GM12878 (cell line): ENCODE data around the gene MYH9. TPM values are rescaled to one million over a fixed set of nuclear protein-coding genes. Genes with fewer than 3 reads are reported as not detected.

Experiments
- E2F8 ChIP-seq: fragments of 450-650 bp; IDR thresholded peaks from 2 replicates; pipeline ENCODE4 v1.6.1; 2018; ENCODE audit warnings: mild to moderate bottlenecking, low read depth, moderate library complexity; ENCODE audit not compliant: partially characterized antibody
- EED ChIP-seq: sonication (generic); IDR thresholded peaks from 2 replicates; pipeline ENCODE4 v1.6.1; 2016; ENCODE audit warnings: antibody characterized with exemption, low read depth
- FOXK2 ChIP-seq: fragments of 450-650 bp; IDR thresholded peaks from 2 replicates; pipeline ENCODE4 v1.6.1; 2017; ENCODE audit warnings: mild to moderate bottlenecking, moderate library complexity
- GATAD2B ChIP-seq: fragments of 450-650 bp; conservative IDR thresholded peaks from 2 replicates; pipeline ENCODE4 v1.6.1; 2017; ENCODE audit warnings: low read depth, mild to moderate bottlenecking, moderate library complexity
- HDAC2 ChIP-seq: fragments of 200-600 bp; sonication (generic); IDR thresholded peaks from 2 replicates; pipeline ENCODE4 v1.6.1; 2017
- IKZF1 ChIP-seq: fragments of 450-650 bp; conservative IDR thresholded peaks from 2 replicates; pipeline ENCODE4 v1.6.1; 2017; ENCODE audit warnings: antibody characterized with exemption, mild to moderate bottlenecking
- JUNB ChIP-seq: IDR thresholded peaks from 2 replicates; pipeline ENCODE4 v1.6.1; 2016; ENCODE audit warnings: antibody characterized with exemption, mild to moderate bottlenecking
- LARP7 ChIP-seq: fragments of 450-650 bp; IDR thresholded peaks from 2 replicates; pipeline ENCODE4 v1.6.1; 2017; ENCODE audit warnings: mild to moderate bottlenecking
- MYC ChIP-seq: IDR thresholded peaks from 2 replicates; pipeline ENCODE4 v1.6.1; 2011; ENCODE audit warnings: mild to moderate bottlenecking, low read length, moderate library complexity, inconsistent platforms; ENCODE audit not compliant: insufficient read depth, insufficient replicate concordance, insufficient read length, severe bottlenecking
- NFIC ChIP-seq: IDR thresholded peaks from 2 replicates; pipeline ENCODE4 v1.6.1; 2012; ENCODE audit warnings: low read depth, mild to moderate bottlenecking, inconsistent platforms, low read length, moderate library complexity
- POLR2AphosphoS5 ChIP-seq: IDR thresholded peaks from 2 replicates; pipeline ENCODE4 v1.6.1; 2011; ENCODE audit warnings: mild to moderate bottlenecking, low read length, inconsistent platforms
- POU2F2 ChIP-seq: IDR thresholded peaks from 3 replicates; pipeline ENCODE4 v1.6.1; 2011; ENCODE audit warnings: low read depth, mild to moderate bottlenecking, low read length, borderline replicate concordance
- RBBP5 ChIP-seq: fragments of 200-600 bp; sonication (generic); conservative IDR thresholded peaks from 2 replicates; pipeline ENCODE4 v1.6.1; 2016
- RCOR1 ChIP-seq: conservative IDR thresholded peaks from 2 replicates; pipeline ENCODE4 v1.6.1; 2012; ENCODE audit warnings: low read depth, low read length, improper control_type of control experiment
- SKIL ChIP-seq: fragments of 450-650 bp; IDR thresholded peaks from 2 replicates; pipeline ENCODE4 v1.6.1; 2017; ENCODE audit warnings: mild to moderate bottlenecking, low read depth, inconsistent platforms; ENCODE audit not compliant: poor library complexity, severe bottlenecking
- SMAD1 ChIP-seq: fragments of 450-650 bp; IDR thresholded peaks from 2 replicates; pipeline ENCODE4 v1.6.1; 2018; ENCODE audit warnings: mild to moderate bottlenecking, low read depth; ENCODE audit not compliant: partially characterized antibody
- SMAD5 ChIP-seq: IDR thresholded peaks from 2 replicates; pipeline ENCODE4 v1.6.1; 2016; ENCODE audit warnings: antibody characterized with exemption, low read depth
- SMC3 ChIP-seq: IDR thresholded peaks from 2 replicates; pipeline ENCODE4 v1.6.1; 2011; ENCODE audit warnings: low read length, improper control_type of control experiment, borderline replicate concordance
- SP1 ChIP-seq: IDR thresholded peaks from one replicate; pipeline ENCODE4 v1.6.1; 2011; ENCODE audit warnings: low read depth, low read length
- SUPT20H ChIP-seq: IDR thresholded peaks from 2 replicates; pipeline ENCODE4 v1.6.1; 2011; ENCODE audit warnings: low read depth, mild to moderate bottlenecking, low read length, moderate library complexity, borderline replicate concordance; ENCODE audit not compliant: control insufficient read depth
- ZNF622 ChIP-seq: fragments of 450-650 bp; IDR thresholded peaks from 2 replicates; pipeline ENCODE4 v1.6.1; 2017; ENCODE audit warnings: mild to moderate bottlenecking, inconsistent platforms
- ZNF687 ChIP-seq: fragments of 450-650 bp; IDR thresholded peaks from 2 replicates; pipeline ENCODE4 v1.6.1; 2017; ENCODE audit warnings: mild to moderate bottlenecking, moderate library complexity
- polyA plus RNA-seq, 11 experiments: library from polyadenylated mRNA; depleted of rRNA in 4 of 11; unstranded in 6 of 11; stranded (reverse) in 5 of 11; fragments of >200 nt; fragmentation: Nextera tagmentation in 4 of 11; fragmentation: Illumina TruSeq in 1 of 11; extraction: Ambion mirVana in 4 of 11; extraction: Trizol in 1 of 11; gene quantifications; 1 replicate in 1 of 11; 2 replicates in 10 of 11; pipeline versions ENCODE4 v1.2.1 to v1.2.3, GENCODE V29; 2011 to 2016; ENCODE audit warnings: inconsistent platforms in 2 of 11, missing spikeins in 2 of 11, low read depth in 1 of 11
- total RNA-seq, 4 experiments: library from RNA; depleted of rRNA in 3 of 4; stranded (reverse); fragments of >200 nt in 3 of 4; fragmentation: Illumina TruSeq in 1 of 4; extraction: Trizol in 1 of 4; gene quantifications; 2 replicates each; pipeline versions ENCODE4 v1.2.1 to v1.2.3, GENCODE V29; 2013 to 2021

Gene MYH9
- total and polyA plus RNA-seq, 10 of the 15 experiments (the other 5 are each of a cell fraction or from before 2014, with no cell fraction given), result 5.1 to 525 (median 145) TPM

GRCh38 chr22:36328635-36329253, 59.0 kb downstream of the MYH9 start (continued):
- TF ChIP-seq SUPT20H (no peak), HDAC2 (no peak), SMC3 (0 out of 2 replicates have a peak, but pooled peaks have one; percentile 3), SMAD1 (no peak), SP1 (peak; percentile 31), JUNB (peak; percentile 10; the same call in 1 of the 2 replicates), ZNF622 (no peak), POLR2AphosphoS5 (peak; percentile 81; the same call in 1 of the 2 replicates), NFIC (peak; percentile 27; the same call in 1 of the 2 replicates), RBBP5 (no peak), SKIL (peak; percentile 47), POU2F2 (0 out of 3 replicates have a peak, but pooled peaks have one; percentile 15), FOXK2 (no peak), SMAD5 (no peak), LARP7 (no peak; the same call in 1 of the 2 replicates), RCOR1 (no peak), E2F8 (no peak), ZNF687 (peak; percentile 98), IKZF1 (peak; percentile 69), MYC (peak; percentile 38), GATAD2B (peak; percentile 41; the same call in 1 of the 2 replicates), EED (0 out of 2 replicates have a peak, but pooled peaks have one; percentile 24)
